ENCODE results near the gene TNFAIP8.

DNA sequence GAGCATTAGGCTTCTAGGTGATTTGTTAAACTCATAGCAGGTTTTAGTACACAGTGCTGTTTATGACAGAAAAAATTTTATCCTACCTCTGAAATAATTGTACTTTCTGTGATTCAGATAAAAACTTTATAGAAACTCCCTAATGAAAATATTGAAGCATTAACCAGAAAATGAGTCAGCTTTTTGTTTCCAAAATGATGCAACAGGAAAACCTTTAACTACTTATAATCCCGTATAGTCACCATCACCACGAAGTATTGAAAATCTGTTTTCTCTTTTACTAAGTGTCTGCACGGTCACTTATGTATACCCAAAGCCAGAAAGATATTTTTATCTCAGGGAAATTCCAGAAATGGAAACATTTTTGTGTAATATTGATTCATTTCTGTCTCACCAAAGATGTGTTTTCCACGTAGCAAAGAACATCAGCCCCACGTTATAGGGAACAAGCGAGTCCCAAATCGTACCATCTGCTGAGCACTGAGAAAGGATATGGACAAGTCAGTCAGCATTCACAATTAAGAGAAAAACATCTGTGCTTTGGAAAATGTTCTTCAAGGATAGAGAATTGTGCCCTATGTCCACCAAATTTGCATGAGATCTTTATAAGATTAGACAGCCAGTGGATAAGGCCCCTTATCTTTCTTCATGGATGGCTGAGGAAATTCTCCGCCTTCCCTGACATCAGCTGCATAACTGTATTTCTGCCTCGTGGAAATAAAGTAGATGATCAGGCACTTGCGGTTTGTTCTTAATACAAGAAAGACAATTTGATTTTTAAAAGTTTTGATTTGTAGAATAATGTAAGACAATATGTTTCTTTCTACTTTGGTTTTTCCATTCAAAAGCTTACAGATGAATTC lies 41.9 kb downstream of the TNFAIP8 start:
- TF ChIP-seq, protein P1, sequence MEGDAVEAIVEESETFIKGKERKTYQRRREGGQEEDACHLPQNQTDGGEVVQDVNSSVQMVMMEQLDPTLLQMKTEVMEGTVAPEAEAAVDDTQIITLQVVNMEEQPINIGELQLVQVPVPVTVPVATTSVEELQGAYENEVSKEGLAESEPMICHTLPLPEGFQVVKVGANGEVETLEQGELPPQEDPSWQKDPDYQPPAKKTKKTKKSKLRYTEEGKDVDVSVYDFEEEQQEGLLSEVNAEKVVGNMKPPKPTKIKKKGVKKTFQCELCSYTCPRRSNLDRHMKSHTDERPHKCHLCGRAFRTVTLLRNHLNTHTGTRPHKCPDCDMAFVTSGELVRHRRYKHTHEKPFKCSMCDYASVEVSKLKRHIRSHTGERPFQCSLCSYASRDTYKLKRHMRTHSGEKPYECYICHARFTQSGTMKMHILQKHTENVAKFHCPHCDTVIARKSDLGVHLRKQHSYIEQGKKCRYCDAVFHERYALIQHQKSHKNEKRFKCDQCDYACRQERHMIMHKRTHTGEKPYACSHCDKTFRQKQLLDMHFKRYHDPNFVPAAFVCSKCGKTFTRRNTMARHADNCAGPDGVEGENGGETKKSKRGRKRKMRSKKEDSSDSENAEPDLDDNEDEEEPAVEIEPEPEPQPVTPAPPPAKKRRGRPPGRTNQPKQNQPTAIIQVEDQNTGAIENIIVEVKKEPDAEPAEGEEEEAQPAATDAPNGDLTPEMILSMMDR (IDR thresholded peaks at IDR 0.05 in 2 of 3, conservative IDR thresholded peaks at IDR 0.05 in 1 of 3; ENCODE audit: control insufficient read depth in 2 of 3, extremely low read depth in 1 of 3, insufficient read depth in 1 of 3, low read depth in 3 of 3, low read length in 3 of 3): no peak
- TF ChIP-seq ATF2 (IDR thresholded peaks at IDR 0.05; ENCODE audit: low read length) (peak; percentile 99), ESRRA (IDR thresholded peaks at IDR 0.05; ENCODE audit: low read length) (no peak), SP1 (IDR thresholded peaks at IDR 0.05; ENCODE audit: low read depth, low read length) (no peak)
- TF ChIP-seq, protein P2, sequence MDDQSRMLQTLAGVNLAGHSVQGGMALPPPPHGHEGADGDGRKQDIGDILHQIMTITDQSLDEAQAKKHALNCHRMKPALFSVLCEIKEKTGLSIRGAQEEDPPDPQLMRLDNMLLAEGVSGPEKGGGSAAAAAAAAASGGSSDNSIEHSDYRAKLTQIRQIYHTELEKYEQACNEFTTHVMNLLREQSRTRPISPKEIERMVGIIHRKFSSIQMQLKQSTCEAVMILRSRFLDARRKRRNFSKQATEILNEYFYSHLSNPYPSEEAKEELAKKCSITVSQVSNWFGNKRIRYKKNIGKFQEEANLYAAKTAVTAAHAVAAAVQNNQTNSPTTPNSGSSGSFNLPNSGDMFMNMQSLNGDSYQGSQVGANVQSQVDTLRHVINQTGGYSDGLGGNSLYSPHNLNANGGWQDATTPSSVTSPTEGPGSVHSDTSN (IDR thresholded peaks at IDR 0.05; ENCODE audit: insufficient replicate concordance, low read depth, low read length): no peak

Data from GM12878 (cell line).